Vagina (tissue), 2 donors: Measurements from ENCODE around the gene STK11. TPM values are rescaled to one million over a fixed set of nuclear protein-coding genes. Genes with fewer than 3 reads are reported as not detected.

ENCODE experiments used
- DNase-seq, 2 donors: peaks; one replicate each; pipeline ENCODE4 v3.0.0-alpha.2; 2017; ENCODE audit errors: extremely low spot score in 2 of 2
- H3K27ac ChIP-seq: fragments of 200-600 bp; sonication (generic); one replicate; pipeline ENCODE4 v1.5.1; 2019
- H3K27me3 ChIP-seq: fragments of 200-600 bp; sonication (generic); one replicate; pipeline ENCODE4 v1.5.1; 2019
- H3K36me3 ChIP-seq, 2 donors: fragments of 200-600 bp; sonication (generic); one replicate each; pipeline ENCODE4 v1.5.1; 2017 to 2019
- H3K4me1 ChIP-seq: fragments of 200-600 bp; sonication (generic); one replicate; pipeline ENCODE4 v1.5.1; 2019
- H3K4me3 ChIP-seq, 2 donors: fragments of 200-600 bp; sonication (generic); 1 replicate in 1 of 2; 2 replicates in 1 of 2; pipeline ENCODE4 v1.5.1; 2016 to 2019
- H3K9me3 ChIP-seq: fragments of 200-600 bp; sonication (generic); one replicate; pipeline ENCODE4 v1.5.1; 2019
- CTCF ChIP-seq, 3 experiments: fragments of 450-650 bp in 2 of 3; fragments of 200-600 bp in 1 of 3; sonication (generic) in 1 of 3; IDR thresholded peaks; one replicate each; pipeline ENCODE4 v1.5.1; 2017 to 2019; ENCODE audit warnings: antibody characterized with exemption in 3 of 3, mild to moderate bottlenecking in 2 of 3, moderate library complexity in 2 of 3
- POLR2A ChIP-seq, 2 donors: fragments of 450-650 bp; IDR thresholded peaks; one replicate each; pipeline ENCODE4 v1.6.1; 2017; ENCODE audit warnings: antibody characterized with exemption in 2 of 2, mild to moderate bottlenecking in 2 of 2, moderate library complexity in 2 of 2
- POLR2AphosphoS5 ChIP-seq, 2 donors: sonication (generic); formaldehyde crosslinking; IDR thresholded peaks; one replicate each; pipeline ENCODE4 v1.9.0; 2017; ENCODE audit warnings: antibody characterized with exemption in 2 of 2, mild to moderate bottlenecking in 2 of 2, low read depth in 1 of 2; ENCODE audit not compliant: insufficient read depth in 1 of 2
- intact Hi-C: fragments of 100-400 bp; cut with DNase I; formaldehyde crosslinking; loops from one replicate; pipeline ENCODE4 v1.15.1; 2023
- total RNA-seq: library from RNA; depleted of rRNA; stranded (reverse); fragments of >200 nt; gene quantifications from one replicate; pipeline ENCODE4 v1.2.3, GENCODE V29; 2016

The STK11 gene
- total RNA-seq, 1 donor from 2014 or later, result 54.5 TPM

GRCh38 chr19:1210227-1210538 is 4.6 kb downstream of the STK11 start:
- no peak for DNase-seq
- intact Hi-C loops, result no loop called here
- TF ChIP-seq CTCF (IDR thresholded peaks at IDR 0.05) (no peak), POLR2A (IDR thresholded peaks at IDR 0.05) (no peak), POLR2AphosphoS5 (IDR thresholded peaks at IDR 0.05; ENCODE audit: insufficient read depth in 1 of 2, low read depth in 1 of 2) (no peak)
- Histone ChIP-seq H3K27ac (peak overlapping the region; percentile 66), H3K36me3 (no peaks in the 10 kb centered on the region), H3K27me3 (no peaks in the 10 kb centered on the region), H3K9me3 (no peaks in the 10 kb centered on the region), H3K4me1 (peaks cover 85% of the 10 kb centered on the region), H3K4me3 (no peak overlapping the region)

GRCh38 chr19:1211494-1212234 is 6.1 kb downstream of the STK11 start:
- H3K27ac ChIP-seq, result peak overlapping the region; percentile 42
- no peaks in the 10 kb centered on the region for H3K9me3 ChIP-seq
- DNase-seq, result no peak
- intact Hi-C loops, result no loop called here
- no peak overlapping the region for H3K4me3 ChIP-seq
- H3K27me3 ChIP-seq, result no peaks in the 10 kb centered on the region
- H3K36me3 ChIP-seq, result no peaks in the 10 kb centered on the region
- H3K4me1 ChIP-seq, result peaks cover 95% of the 10 kb centered on the region
- peak in 1 of 2 donors; percentile 28 for TF ChIP-seq POLR2AphosphoS5 (IDR thresholded peaks at IDR 0.05; ENCODE audit: insufficient read depth in 1 of 2, low read depth in 1 of 2)
- no peak for TF ChIP-seq POLR2A (IDR thresholded peaks at IDR 0.05)
- TF ChIP-seq CTCF (IDR thresholded peaks at IDR 0.05), result no peak

DNA sequence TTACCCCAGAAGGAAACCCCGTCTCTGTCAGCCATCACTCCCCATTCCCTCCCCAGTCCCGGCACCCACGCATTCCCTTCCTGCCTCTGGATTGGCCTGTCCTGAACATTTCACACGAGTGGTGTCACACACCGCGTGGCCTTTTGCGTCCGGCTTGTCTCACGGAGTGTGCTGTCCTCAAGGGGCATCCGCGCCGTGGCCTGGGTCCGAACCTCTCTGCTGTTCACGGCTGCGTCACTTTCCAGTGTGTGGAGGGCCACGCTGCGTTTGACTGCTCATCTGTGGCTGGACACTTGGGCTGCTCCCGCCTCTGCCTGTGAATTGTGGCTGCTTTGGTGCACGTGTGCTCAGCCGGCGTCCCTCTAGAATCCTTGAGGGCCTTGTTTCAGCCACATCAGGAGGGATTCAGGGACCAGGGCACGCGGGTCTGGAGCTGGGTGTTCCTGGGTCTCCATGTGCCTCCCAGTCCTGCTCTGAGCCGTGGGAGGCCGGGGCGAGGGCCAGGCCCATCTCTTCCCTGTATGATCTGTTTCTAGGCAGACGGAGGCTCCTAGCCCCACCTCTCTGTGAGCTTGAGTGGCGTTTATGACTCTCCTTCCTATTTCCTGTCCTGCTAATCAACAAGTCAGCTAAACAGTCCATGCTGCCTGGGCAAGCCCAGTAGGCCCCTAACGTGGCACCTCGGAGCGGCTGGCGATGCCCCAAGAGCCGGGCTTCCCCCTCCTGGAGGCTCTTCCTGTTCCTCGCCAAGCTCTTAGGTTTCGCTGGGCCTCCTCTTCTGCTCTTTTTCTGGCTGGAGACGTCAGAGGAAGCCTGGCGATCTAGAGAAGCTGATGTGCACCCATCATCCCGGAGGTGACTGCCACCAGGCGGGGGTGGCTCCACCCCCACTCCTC is 8.1 kb downstream of the STK11 start:
- Histone ChIP-seq H3K36me3 (no peaks in the 10 kb centered on the region), H3K27me3 (no peaks in the 10 kb centered on the region), H3K4me1 (peaks cover 92% of the 10 kb centered on the region), H3K9me3 (no peaks in the 10 kb centered on the region), H3K4me3 (peak overlapping the region; percentile 16 to 20), H3K27ac (peak overlapping the region; percentile 85)
- DNase-seq, result no peak
- TF ChIP-seq POLR2AphosphoS5 (IDR thresholded peaks at IDR 0.05; ENCODE audit: insufficient read depth in 1 of 2, low read depth in 1 of 2) (peak; percentile 72 to 89), POLR2A (IDR thresholded peaks at IDR 0.05) (peak in 1 of 2 donors; percentile 7), CTCF (IDR thresholded peaks at IDR 0.05) (no peak)
- intact Hi-C loops, result no loop called here

- H3K4me3 ChIP-seq, result peak overlapping the region; percentile 16 to 20
- TF ChIP-seq POLR2A (IDR thresholded peaks at IDR 0.05) (no peak), POLR2AphosphoS5 (IDR thresholded peaks at IDR 0.05; ENCODE audit: insufficient read depth in 1 of 2, low read depth in 1 of 2) (no peak), CTCF (IDR thresholded peaks at IDR 0.05) (no peak)
- H3K36me3 ChIP-seq, result no peaks in the 10 kb centered on the region
- no peaks in the 10 kb centered on the region for H3K27me3 ChIP-seq
- intact Hi-C loops, result no loop called here
- peak overlapping the region; percentile 85 for H3K27ac ChIP-seq
- no peaks in the 10 kb centered on the region for H3K9me3 ChIP-seq
- H3K4me1 ChIP-seq, result peaks cover 87% of the 10 kb centered on the region
- no peak for DNase-seq
Measured at GRCh38 chr19:1214299-1214861, 8.8 kb downstream of the STK11 start.
